HG03280 (cell line): Measurements from ENCODE around the gene CALML6.
"Not testable (repeated sequence)": the region's sequence is repeated elsewhere in the genome, so short reads cannot be mapped to it uniquely, and the experiment has no call there.

Experiments
- ATAC-seq: cut with Tn5 transposase; IDR thresholded peaks from one replicate; pipeline ENCODE4 v1.9.1; 2021; ENCODE audit warnings: mild to moderate bottlenecking, moderate library complexity; ENCODE audit not compliant: unreplicated experiment

CALML6 gene

DNA sequence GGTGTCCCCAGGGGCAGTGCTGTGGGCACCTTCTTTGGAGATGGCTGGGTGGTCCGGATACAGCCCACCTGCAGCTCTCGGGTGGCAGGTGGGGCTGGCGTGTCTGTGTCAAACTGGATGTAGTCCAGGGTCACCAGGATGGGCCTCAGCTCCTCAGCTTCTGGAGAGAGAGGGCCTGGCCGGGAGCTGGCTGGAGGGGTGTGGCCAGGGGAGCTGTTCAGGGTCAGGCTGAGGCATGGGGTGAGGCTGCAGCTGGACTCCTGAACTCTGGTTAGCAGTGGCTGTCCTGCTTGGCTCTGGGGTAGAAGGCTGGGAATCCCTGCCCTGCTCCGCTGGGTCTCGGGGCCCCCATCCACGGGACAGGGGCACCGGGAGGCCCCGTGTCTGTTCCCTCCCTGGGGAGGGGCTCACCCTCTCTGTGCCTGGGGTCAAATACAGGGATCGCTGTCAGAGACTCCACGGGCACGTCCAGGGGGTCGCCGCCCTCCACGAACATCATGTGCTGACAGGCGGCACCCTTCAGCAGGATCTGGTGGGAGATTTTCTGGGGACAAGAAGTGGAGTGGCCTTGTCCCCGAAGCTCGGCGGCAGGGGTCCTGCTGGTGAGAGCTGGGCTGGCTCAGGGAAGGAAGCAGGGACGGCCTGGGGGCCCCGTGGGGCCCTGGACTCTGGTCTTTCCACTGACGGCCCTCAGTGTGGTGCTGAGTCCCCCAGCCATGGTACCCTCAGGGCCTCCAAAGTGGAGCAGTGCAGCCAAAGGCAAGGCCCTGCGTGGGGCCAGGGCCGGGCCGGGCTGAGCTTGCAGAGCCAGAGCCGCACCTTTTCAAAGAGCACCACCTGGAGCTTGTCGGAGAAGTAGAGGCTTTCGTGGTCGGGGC, 8.1 kb downstream of the CALML6 start:
- ATAC-seq, result no peak

DNA sequence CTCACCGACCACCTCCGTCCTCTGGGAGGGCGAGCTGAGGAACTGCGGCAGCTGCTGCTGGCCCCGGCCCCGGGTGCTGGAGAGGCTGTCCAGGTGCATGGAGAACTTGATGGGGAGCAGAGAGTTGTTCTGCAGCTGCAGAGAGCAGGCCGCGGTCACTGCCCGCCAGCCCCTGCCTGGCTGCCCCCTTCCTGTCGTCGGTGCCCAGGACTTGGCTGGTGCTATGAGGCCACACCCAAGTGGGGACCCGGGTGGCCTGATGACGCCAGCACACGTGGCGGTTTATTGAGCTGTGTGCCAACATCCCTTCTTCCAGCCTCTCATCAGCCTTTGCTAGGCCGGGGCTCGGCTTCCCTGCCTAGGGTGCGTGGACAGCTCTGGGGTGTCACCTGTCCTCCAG, 9.3 kb downstream of the CALML6 start:
- no peak for ATAC-seq

DNA sequence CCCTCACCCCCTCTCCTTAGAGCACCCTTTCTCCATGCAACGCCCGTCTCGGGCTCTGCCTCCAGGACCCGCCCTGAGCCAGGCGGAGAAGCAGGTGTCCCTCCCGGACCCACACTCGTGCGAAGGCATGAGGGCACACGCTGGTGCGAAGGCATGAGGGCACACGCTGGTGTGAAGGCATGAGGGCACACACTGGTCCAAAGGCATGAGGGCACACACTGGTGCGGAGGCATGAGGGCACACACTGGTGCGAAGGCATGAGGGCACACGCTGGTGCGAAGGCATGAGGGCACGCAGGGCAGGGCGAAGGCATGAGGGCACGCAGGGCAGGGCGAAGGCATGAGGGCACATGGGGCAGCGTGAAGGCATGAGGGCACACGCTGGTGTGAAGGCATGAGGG, 9.8 kb downstream of the CALML6 start:
- ATAC-seq, result no peak

DNA sequence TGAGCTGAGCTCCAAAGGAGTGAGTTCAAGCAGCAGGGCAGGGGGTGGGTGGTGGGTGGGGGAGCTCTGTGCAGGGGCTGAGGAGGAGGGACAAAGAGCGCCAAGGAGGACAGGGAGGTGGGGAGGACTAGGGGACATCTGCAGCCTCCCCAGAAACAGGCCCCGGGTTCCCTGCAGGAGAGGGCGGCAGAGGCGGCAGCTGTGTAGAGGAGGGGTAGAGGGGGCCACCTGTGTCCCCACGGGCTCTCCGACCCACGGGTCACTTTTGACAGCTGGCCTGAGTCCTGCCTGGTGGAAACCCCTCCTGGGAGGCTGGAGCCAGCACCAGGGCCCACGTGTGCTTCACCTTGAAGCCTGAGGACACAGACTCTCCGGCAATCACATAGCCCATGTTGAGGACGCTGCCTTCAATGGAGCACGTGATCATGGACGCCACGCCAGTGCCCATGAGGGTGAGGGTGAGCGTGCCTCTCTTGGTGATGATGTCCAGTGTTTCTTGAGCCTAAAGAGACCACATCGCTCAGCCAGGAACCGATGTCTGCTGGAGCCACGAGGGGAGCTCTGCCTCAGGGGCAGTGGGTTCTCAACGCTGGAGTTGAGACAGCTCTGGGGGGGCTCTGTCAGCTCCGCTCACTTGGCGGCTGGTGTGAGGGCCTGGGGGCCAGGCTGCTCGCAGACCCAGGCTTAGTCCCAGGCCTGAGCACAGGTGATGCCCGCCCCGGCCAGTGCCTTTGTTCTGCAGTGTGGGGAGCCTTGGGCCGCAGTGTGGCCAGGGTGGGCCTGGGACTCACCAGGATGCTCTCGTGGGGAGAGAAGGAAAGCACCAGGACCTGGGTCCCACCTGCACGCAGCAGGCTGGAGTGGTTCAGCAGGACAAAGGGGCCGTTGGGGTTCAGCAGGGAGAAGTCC, 10.6 kb downstream of the CALML6 start:
- no peak for ATAC-seq

DNA sequence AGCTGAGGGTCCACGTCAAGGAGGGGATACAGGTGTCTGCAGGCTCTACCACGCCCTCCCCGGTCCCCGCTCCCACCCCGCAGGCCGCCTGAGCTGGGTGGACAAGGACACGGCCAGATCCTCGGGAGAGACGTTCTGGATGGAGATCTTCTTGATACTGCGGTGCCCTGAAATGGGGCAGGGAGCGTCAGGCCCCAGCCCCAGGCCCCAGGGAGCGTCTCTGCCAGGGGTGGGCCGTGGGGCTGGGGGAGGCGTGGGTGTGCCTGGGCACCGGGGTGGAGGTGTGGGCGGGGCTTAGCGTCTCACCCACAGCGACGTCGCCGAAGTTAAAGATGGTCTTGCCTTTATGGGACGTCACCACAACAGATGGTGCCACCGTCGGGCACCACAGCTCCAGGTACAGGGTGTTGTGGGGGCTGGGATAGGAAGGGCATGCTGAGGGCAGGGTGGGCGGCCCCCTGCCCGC, 11.3 kb downstream of the CALML6 start:
- no peak for ATAC-seq

DNA sequence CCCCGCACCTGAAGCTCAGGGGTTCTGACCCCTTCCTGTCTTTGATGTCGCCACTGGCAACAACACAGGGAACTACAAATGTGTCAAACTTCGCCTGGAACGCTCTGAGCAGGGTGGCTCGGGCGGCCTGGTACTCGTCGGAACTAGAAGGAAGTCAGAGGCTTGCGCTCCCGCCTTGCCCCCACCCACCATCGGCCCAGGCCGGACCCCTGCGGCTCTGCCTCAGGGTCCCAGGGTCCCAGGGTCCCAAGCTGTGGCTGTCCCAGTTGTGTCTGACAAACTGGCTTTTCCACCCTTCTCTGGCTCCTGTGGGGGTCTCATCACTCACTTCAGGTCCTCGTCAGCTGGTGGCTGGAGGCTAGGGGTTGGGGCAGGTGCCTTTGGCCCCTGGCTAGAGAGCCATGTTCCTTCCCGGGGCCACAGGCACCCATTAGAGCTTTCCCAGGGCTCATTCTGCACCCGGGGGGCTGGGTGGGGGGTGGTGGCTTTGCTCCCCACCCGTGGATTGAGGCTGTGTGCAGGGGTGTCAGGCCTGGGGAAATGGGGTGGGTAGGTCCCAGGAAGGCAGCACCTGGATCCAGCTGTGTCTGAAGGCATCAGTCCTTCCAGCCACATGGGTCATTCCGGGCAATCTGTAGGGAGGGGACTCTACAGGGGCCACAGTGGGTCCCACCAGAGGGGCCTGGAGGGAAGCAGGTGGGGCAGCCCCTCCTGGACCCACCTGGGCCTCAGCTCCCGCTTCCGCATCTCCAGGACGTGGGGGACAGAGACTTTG, 12.0 kb downstream of the CALML6 start:
- ATAC-seq, result no peak

DNA sequence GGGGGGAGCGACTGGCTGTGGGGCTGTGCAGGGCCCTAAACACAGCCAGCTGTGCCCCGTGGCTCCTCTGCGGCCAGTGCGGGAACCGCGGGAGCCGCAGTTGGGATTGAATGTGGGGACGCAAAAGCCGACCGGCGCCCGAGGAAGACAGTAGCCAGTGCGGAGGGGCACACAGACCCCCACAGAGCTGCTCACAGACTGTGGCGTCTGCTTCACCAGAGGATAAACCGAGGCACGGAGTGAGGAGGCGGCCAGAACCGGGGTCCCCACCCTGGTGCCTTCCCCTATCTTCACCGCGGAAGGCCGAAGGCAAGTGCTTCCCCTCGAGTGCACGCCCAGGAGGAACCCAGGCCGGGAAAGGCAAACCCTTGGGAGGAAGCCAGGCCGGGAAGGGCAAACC, 12.7 kb downstream of the CALML6 start:
- ATAC-seq, result no peak

DNA sequence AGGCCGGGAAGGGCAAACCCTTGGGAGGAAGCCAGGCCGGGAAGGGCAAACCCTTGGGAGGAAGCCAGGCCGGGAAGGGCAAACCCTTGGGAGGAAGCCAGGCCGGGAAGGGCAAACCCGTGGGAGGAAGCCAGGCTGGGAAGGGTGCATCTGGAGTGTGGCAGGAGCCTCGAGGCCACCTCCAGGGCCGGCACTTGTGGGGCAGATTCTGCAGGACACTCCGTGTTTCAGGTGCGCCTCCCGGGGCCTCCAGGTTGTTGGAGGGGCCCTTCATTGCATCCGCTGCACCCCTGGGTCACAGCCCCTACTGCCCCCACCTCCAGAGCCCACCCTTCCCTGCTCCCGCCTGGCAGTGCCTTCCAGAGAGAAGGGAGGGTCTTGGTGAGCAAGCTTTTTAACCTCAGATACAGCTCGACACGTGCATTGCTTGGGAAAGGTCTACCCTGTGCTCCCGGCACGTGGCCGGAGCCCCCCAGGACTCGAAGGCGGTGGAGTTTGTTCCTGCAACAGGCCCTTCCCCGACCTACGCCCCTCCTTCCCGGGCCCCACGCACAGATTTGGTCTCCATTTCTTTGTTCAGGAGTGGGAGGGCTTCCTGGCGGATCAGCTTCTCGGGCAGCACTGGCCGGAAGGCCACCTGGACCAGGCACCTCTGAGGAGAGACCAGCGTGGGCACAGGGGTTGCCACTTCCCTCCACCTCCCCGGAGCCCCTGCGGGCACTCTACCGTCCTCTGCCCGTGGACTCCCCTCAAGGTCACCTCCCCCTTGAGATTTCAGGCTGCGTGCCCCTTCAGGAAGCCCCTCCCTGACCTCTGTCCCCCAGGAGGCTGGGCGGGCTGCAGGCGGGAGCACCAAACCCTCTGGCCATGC, 13.4 kb downstream of the CALML6 start:
- ATAC-seq, result no peak

DNA sequence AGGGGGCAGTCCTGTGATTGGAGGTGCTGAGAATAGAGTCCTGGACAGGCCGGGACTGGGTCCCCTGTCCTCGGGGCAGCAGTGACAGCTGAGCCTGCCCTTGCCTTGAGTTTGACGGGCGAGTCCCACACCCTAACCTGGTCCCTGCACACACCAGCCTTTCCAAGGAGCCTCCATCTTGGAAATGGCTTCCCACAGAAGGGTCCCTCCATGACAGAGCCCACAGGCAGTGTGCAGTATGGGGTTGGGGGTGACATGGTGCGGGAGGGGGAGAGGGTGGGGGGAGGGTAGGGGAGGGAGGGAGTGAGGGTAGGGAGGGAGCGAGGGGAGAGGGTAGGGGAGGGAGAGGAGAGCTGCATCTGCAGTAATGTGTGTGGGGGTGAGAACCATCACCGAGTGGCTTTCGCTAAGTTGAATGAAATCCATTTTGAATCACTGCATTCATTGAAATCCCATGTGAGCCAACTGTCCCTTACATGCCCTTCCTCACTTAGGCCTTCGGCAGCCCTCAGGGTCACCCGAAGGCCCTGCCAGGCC, 14.1 kb downstream of the CALML6 start:
- no peak for ATAC-seq

DNA sequence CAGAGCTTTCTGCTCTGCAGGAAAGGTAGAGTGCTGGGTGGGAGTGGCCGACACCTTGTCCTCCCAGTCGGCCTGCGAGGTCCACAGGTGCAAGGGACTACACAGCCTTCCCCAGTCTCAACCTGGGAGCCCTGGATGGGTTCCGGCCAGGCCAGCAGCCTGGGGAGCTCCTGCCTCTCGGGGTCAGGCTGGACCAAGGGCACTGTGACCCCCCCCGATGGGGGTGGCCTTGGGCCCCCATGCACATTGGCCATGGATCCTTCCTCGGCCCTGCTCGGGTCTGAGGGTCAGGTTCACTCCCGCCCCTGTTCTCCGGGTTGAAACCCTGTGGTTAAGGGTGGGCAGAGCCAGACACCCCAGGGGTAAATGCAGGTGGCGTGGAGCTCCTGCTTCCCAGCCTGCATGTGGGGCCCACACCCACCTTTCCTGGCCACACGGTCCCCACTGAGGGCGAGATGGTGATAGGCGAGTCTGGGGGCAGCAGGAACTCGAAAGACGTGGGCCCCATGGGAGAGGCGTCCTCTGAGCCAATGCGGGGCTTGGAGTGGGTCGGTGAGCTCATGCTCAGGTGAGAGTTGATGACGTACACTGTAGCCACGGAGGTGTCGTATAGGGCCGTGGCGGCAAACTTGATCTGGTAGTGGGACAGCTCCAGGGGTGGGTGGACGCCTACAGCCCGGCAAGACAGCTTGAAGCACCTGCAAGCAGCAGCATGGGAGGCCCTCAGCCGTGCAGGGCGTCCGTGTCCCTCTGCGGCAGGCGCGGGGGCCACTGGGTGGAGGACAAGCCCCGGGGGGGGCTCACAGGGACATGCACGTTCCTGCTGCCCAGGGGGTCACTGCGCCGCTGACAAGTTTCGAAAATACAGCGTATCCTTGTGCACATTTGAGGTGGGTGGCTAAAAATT, 14.8 kb downstream of the CALML6 start:
- no peak for ATAC-seq

DNA sequence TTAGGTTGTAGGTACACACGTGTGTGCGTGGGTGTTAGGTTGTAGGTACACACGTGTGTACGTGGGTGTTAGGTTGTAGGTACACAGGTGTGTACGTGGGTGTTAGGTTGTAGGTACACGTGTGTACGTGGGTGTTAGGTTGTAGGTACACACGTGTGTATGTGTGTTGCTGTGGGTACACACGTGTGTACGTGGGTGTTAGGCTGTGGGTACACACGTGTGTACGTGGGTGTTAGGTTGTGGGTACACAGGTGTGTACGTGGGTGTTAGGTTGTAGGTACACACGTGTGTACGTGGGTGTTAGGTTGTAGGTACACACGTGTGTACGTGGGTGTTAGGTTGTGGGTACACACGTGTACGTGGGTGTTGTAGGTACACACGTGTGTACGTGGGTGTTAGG, 19.8 kb downstream of the CALML6 start:
- ATAC-seq, result not testable (repeated sequence)

DNA sequence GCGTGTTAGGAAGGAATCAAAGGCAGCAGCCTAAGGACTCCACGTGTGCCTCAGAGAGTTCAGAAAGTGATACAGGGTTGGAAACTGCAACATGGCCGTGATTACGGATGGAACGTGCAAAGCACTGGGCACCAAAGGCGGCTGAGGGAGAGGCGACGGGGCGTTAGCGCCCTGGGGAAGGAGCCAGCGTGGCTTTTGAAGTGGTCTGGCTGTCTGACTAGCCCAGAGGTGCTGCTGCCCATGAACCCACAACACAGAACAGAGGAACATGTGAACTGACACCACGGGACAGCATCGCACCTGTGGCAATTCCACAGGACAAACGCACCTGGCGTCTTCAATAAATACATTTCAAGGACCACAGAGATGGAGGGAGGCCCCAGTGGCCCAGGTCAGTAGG, 22.0 kb downstream of the CALML6 start:
- ATAC-seq, result no peak

DNA sequence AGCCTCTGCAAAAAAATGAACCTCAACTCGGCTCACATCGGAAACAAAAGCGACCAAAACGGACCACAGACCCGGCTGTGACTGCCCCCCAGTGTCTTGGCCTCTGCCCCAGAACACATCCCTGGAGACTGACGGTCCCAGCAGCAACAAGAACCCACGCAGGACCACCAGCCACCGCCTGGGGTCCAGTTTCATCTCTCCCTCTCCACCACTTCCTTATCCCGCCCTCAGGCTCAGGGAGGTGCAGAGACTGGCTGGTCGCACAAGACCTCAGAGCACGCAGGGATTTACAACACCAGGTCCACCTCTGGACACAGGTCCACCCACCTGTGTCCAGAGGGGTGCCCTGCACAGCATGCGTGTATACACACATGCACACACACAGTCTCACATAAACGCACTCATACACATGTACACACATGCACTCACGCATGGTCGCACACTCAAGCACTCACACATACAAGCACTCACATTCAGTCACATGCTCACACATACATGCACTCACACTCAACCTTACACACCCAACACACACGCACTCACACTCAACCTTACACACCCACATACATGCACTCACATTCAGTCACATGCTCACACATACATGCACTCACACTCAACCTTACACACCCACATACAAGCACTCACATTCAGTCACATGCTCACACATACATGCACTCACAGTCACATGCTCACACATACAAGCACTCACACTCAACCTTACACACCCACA, 22.7 kb downstream of the CALML6 start:
- no peak for ATAC-seq

DNA sequence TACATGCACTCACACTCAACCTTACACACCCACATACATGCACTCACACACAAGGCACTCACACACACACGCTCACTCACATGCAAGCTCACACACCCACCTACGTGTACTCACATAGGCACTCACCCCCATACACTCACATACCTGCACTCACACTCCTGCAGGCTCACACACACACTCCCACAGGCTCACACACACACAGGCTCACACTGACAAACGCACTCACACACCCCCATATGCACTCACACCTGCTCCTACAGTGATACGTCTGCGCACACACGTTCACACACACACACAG, 23.2 kb downstream of the CALML6 start:
- ATAC-seq, result no peak

DNA sequence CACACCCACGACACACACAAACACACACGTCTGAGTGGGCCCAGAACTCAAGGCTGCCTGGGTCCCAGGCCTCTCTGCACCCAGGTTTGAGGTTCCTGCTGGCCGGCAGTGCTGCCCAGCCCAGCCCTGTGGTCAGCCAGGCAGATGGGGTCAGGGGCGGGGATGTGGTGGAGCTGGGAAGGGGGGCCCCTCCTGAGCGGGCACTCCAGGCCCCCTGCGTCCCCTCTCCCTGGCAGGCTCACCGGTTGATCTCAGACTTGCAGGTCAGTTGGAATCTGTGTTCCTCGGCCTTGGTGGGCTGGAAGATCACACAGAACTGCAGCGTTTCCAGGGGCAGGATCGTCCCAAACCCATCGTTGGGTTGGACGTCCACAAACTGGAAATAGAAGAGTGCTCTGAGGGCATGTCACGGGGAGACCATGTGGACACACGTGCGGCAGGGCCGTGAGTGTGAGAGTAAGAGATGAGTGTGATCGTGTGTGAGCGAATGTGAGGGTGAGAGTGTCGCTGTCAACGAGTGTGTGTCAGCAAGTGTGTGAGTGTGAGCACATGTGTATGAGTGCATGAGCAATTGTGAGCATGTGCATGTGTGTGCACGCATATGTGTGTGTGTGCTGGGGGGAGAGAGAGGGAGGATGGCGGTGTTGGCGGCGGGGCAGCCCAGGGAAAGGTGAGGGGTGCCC, 23.7 kb downstream of the CALML6 start:
- no peak for ATAC-seq

DNA sequence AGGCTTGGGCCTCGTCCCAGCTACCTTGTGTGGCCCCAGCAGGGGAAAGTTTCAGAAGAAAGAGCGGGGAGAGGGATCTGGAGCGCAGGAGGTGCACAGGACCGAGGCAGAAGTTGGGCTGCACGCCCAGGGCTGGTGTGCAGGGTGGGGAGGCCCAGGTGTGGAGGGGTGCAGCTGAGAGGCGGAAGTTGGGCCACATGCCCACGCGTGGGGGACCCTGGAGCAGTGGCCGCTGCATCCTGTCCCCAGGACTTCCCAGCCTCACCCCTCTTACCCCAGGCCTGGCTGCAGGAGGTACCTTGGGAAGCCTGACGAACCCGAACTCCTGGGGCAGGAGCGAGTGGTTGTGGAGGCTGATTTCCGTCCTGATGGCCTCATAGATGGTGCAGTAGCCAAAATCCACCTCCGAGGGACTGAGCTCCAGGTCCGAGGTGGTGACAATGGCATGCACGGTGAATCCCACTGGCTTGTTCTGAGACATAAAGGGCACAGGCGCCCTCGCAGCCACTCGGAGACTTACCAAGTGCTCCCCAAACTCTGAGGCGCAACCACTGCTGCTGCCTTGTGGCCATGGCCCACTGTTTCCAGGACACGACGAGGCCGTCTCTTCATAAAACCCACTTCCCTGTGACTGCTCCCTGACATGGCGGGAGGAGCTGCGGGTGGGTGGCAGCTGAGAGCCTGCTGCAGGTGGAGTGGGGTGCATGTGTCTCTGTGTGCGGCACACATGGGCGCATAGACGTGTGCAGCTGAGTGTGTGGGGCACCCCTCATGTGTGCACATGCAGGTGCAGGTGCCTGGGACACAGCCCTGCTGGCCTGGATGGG, 24.4 kb downstream of the CALML6 start:
- no peak for ATAC-seq

DNA sequence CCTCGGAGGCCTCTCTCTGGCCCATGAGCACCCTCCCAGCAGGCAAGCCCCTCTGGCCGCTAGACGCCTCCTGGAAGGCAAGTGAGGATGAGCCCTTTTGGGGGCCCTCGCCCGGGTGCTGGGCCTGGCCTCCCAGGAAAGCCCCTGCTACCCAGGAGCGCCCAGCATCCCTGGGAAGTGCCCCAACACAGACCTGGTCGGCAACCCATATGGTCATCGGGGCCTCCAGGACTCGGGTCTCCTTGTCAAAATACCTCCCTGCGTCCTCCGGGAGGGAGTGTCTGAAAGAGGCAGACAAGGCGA, 25.0 kb downstream of the CALML6 start:
- no peak for ATAC-seq
